GM18858 (cell line): ENCODE results near the gene MCUB.

ENCODE experiments used
- ATAC-seq: cut with Tn5 transposase; IDR thresholded peaks from one replicate; pipeline ENCODE4 v1.9.1; 2021; ENCODE audit not compliant: unreplicated experiment

Gene MCUB

GRCh38 chr4:109627361-109627760 is 67.3 kb downstream of the MCUB start:
- no peak for ATAC-seq

GRCh38 chr4:109629775-109630174 is 69.7 kb downstream of the MCUB start:
- ATAC-seq = no peak

GRCh38 chr4:109631532-109632108 is 71.6 kb downstream of the MCUB start:
- ATAC-seq = no peak

GRCh38 chr4:109640644-109641043 is 80.6 kb downstream of the MCUB start:
- ATAC-seq = no peak

- no peak for ATAC-seq
These were observed 86.0 kb downstream of the MCUB start for GRCh38 chr4:109645874-109646710.

- ATAC-seq = peak; percentile 70
These were observed 88.4 kb downstream of the MCUB start for GRCh38 chr4:109648266-109648996.

GRCh38 chr4:109648997-109649575 is 89.0 kb downstream of the MCUB start:
- ATAC-seq = no peak

- ATAC-seq = peak; percentile 83
These were observed 89.8 kb downstream of the MCUB start for GRCh38 chr4:109649872-109650271.

GRCh38 chr4:109655396-109655795 is 95.3 kb downstream of the MCUB start:
- no peak for ATAC-seq

GRCh38 chr4:109657854-109658418 is 97.9 kb downstream of the MCUB start:
- no peak for ATAC-seq

GRCh38 chr4:109658871-109659410 is 98.9 kb downstream of the MCUB start:
- no peak for ATAC-seq

GRCh38 chr4:109662116-109662515 is 102.1 kb downstream of the MCUB start:
- no peak for ATAC-seq

GRCh38 chr4:109662771-109663170 is 102.7 kb downstream of the MCUB start:
- no peak for ATAC-seq

GRCh38 chr4:109665783-109666485 is 105.9 kb downstream of the MCUB start:
- ATAC-seq = no peak

GRCh38 chr4:109671350-109671749 is 111.3 kb downstream of the MCUB start:
- ATAC-seq = no peak

- ATAC-seq = no peak
These were observed 112.3 kb downstream of the MCUB start for GRCh38 chr4:109672169-109672930.

GRCh38 chr4:109673303-109673702 is 113.3 kb downstream of the MCUB start:
- no peak for ATAC-seq

GRCh38 chr4:109675181-109675580 is 115.1 kb downstream of the MCUB start:
- peak; percentile 44 for ATAC-seq

GRCh38 chr4:109675843-109676242 is 115.8 kb downstream of the MCUB start:
- no peak for ATAC-seq

- no peak for ATAC-seq
These were observed 116.8 kb downstream of the MCUB start for GRCh38 chr4:109676886-109677285.
